Activated CD4-positive, alpha-beta memory T cell treated with anti-CD3 and anti-CD28 coated beads, Interleukin-2, amount 10 ng/mL, durations not matched to agents 7 days and 5 days (primary cell): Measurements from ENCODE around the gene LMBRD2. TPM values are rescaled to one million over a fixed set of nuclear protein-coding genes. Genes with fewer than 3 reads are reported as not detected.

Source experiments
- CTCF ChIA-PET: fragments of 350-600 bp; sonication (Branson Sonifier 250); formaldehyde crosslinking; loops from one replicate; lab custom pipeline; 2021; ENCODE audit warnings: antibody characterized with exemption, inconsistent platforms; lab: Charles Lee
- POLR2A ChIA-PET: fragments of 350-600 bp; sonication (Branson Sonifier 250); formaldehyde crosslinking; loops from one replicate; lab custom pipeline; 2021; ENCODE audit warnings: antibody characterized with exemption; lab: Charles Lee
- DNase-seq: peaks from one replicate; pipeline ENCODE4 v3.0.0-alpha.2; 2020
- H3K27ac Mint-ChIP-seq: one replicate; pipeline ENCODE4 v1.8.0; 2021; ENCODE audit warnings: mild to moderate bottlenecking, mixed read lengths
- H3K27me3 Mint-ChIP-seq: one replicate; pipeline ENCODE4 v1.8.0; 2021; ENCODE audit warnings: mixed read lengths
- H3K36me3 Mint-ChIP-seq: one replicate; pipeline ENCODE4 v1.8.0; 2021; ENCODE audit warnings: low read depth, mixed read lengths
- H3K4me1 Mint-ChIP-seq: one replicate; pipeline ENCODE4 v1.8.0; 2021; ENCODE audit warnings: mixed read lengths
- H3K4me3 Mint-ChIP-seq: one replicate; pipeline ENCODE4 v1.8.0; 2021; ENCODE audit warnings: mild to moderate bottlenecking, mixed read lengths
- H3K9me3 Mint-ChIP-seq: one replicate; pipeline ENCODE4 v1.8.0; 2021; ENCODE audit warnings: mixed read lengths
- total RNA-seq, 2 experiments: library from RNA; stranded (reverse); gene quantifications; one replicate each; pipeline ENCODE4 v1.2.3, GENCODE V29; 2021

Gene LMBRD2
- total RNA-seq, 2 experiments from 2014 or later: 13.2 to 14.4 TPM

GRCh38 chr5:36073595-36074216 lies 78.0 kb downstream of the LMBRD2 start:
- no peaks in the 10 kb centered on the region for H3K9me3 Mint-ChIP-seq
- no peak overlapping the region for H3K4me3 Mint-ChIP-seq
- POLR2A ChIA-PET: no interaction called here
- CTCF ChIA-PET: interaction anchor here (1.5 to 3.7 kb wide), 4 partner anchors 16 to 168 kb away, joined by 3 to 14 read pairs (median 8); partner anchors contain the start of genes LMBRD2, NADK2 and SKP2
- H3K27me3 Mint-ChIP-seq: peaks cover 32% of the 10 kb centered on the region
- no peak for DNase-seq
- peaks cover 14% of the 10 kb centered on the region for H3K4me1 Mint-ChIP-seq
- H3K27ac Mint-ChIP-seq: no peak overlapping the region
- no peaks in the 10 kb centered on the region for H3K36me3 Mint-ChIP-seq

DNA sequence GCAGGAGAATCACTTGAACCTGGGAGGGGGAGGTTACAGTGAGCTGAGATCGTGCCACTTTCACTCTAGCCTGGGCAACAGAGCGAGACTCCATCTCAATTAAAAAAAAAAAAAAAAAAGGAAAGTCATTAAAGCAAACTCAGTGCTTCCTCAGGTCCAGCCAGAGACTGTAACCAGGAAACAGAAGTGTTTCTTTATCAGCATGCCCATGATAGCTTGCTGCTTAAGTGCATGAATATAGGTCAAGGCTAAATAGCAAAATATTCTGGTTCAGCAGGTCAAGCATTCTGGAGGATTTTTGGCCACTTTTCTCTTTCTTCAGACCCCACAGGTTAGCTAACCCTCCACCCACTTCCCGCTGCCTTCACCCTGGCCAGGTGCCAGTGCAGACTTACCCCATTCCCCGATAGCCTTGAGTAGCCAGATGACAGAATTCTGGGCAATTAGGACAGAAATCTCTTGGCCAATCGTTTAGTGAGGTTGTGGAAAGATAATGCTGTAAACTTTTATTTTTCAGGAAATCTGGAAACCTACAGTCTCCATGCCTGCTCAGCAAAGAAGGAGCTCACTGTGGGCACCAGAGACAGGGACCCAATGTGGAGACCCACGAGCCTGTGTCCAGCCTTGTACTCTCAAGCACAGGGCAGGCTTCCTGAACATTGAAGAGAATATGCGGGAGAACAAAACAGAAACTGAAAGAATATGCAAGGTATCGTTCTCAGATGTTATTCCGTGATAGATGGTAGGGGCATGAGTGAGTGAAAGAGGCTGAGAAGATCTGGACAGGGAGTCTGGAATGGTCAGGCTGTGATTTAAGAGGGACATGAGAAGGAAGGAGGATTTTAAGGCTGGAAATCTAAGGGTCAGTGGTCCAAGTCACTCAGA lies 80.8 kb downstream of the LMBRD2 start:
- Mint-ChIP-seq H3K4me1 (peaks cover 16% of the 10 kb centered on the region), H3K36me3 (no peaks in the 10 kb centered on the region), H3K4me3 (peak overlapping the region; percentile 72), H3K9me3 (no peaks in the 10 kb centered on the region), H3K27ac (no peak overlapping the region), H3K27me3 (peaks cover 31% of the 10 kb centered on the region)
- CTCF ChIA-PET: interaction anchor here (1.3 to 3.7 kb wide), 3 partner anchors 8 to 235 kb away, joined by 3 to 14 read pairs (median 8); partner anchors contain the start of genes LMBRD2 and SKP2
- no peak for DNase-seq
- POLR2A ChIA-PET: interaction anchor here (1.1 kb wide), 1 partner anchor 170 kb away, joined by 3 read pairs; the partner anchor contains the start of gene NADK2

GRCh38 chr5:36068751-36069281 lies 82.9 kb downstream of the LMBRD2 start:
- DNase-seq: no peak

GRCh38 chr5:36066540-36067210 lies 85.0 kb downstream of the LMBRD2 start, which contains the start of gene UGT3A2:
TSS of gene UGT3A2 (minus strand) at chr5:36066882. CDS start at chr5:36066789, 93 bp downstream.
- Mint-ChIP-seq H3K9me3 (no peaks in the 10 kb centered on the region), H3K4me3 (no peak within 1 kb of the TSS), H3K4me1 (peaks cover 11% of the 10 kb centered on the region), H3K36me3 (no peaks in the 10 kb centered on the region), H3K27me3 (peaks cover 38% of the 10 kb centered on the region), H3K27ac (no peak within 1 kb of the TSS)
- CTCF ChIA-PET: interaction anchor here (3.4 kb wide), 1 partner anchor 13 kb away, joined by 16 read pairs; no protein-coding TSS in a partner anchor
- DNase-seq: no peak
- POLR2A ChIA-PET: no interaction called here

More at GRCh38 chr5:36068751-36069281, 82.9 kb downstream of the LMBRD2 start:
- H3K36me3 Mint-ChIP-seq: no peaks in the 10 kb centered on the region
- peaks cover 40% of the 10 kb centered on the region for H3K27me3 Mint-ChIP-seq
- peaks cover 16% of the 10 kb centered on the region for H3K4me1 Mint-ChIP-seq
- no peak overlapping the region for H3K4me3 Mint-ChIP-seq
- no peaks in the 10 kb centered on the region for H3K9me3 Mint-ChIP-seq
- no peak overlapping the region for H3K27ac Mint-ChIP-seq
- ChIA-PET CTCF (interaction anchor here (1.3 kb wide), 1 partner anchor 11 kb away, joined by 7 read pairs; no protein-coding TSS in a partner anchor), POLR2A (no interaction called here)

- Mint-ChIP-seq H3K9me3 (no peaks in the 10 kb centered on the region), H3K27me3 (peaks cover 38% of the 10 kb centered on the region), H3K4me3 (no peak overlapping the region), H3K36me3 (no peaks in the 10 kb centered on the region), H3K4me1 (peaks cover 5% of the 10 kb centered on the region), H3K27ac (no peak overlapping the region)
- ChIA-PET CTCF (interaction anchor here (3.4 kb wide), 1 partner anchor 13 kb away, joined by 16 read pairs; no protein-coding TSS in a partner anchor), POLR2A (no interaction called here)
- no peak for DNase-seq
Observed at GRCh38 chr5:36066001-36066539, 85.6 kb downstream of the LMBRD2 start.

DNA sequence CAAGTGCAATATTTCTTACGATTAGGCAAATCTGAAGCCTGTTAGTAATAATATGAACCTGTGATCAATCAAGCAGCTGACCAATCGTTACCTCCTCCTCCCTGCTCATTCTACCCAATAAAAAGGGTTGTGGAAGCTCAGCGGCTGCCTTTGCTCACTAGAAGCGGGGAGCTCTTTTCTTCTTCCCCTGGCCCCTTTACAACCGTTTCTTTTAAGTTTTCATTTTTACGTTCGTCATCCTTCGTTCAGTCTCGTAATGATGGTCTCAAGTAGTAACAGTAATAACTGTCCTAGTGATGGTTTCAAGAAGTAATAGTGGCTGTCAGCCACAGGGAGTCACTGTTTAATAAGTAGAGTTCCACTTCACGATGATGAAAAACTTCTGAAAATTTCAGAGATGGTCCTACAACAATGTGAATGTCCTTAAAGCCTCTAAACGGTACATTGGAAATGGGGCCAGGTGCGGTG lies 91.2 kb downstream of the LMBRD2 start:
- Mint-ChIP-seq H3K27me3 (peaks cover 28% of the 10 kb centered on the region), H3K36me3 (no peaks in the 10 kb centered on the region), H3K9me3 (no peaks in the 10 kb centered on the region), H3K4me1 (peaks cover 2% of the 10 kb centered on the region), H3K4me3 (no peak overlapping the region), H3K27ac (no peak overlapping the region)
- ChIA-PET CTCF (no interaction called here), POLR2A (no interaction called here)
- no peak for DNase-seq

DNA sequence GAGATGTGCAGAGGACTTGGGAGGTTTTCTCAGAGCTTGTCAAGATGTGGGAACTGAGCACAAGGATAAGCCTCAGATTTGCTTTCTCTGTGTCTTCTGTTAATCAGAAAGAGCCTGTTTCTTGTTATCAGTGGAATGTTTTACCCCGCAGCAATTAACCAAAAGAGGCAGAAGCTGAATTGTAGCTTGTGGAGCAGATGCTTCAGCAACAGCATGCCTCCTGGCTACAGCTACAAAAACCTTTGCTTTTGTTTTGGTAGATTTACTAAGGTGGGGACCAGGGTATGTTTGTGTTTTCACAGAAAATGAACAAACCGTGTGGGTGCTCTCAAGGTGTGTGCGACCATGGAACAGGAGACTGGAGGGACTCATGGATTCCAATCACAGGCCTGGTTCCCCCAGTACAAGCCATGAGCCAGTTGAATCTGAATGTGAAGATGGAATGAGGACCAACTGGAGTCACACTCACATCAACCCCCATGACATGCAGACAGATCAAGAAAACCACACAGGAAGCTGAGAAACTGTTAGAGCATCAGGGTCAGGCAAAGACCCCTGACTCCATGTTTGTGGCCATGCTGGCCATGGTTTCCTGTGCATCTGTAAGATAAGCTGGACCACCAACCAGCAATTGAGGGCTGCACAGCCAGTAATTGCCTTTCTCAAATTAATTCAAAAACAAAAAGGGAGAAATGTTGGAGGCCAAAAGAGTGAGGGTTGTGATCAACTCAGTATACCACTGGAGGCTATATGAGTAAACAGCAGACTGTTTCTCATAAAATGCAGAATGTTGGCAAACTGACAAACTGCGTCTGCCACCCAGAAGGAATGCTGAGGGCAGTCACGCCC lies 91.9 kb downstream of the LMBRD2 start:
- no peak for DNase-seq
- Mint-ChIP-seq H3K36me3 (no peaks in the 10 kb centered on the region), H3K27ac (no peak overlapping the region), H3K27me3 (peaks cover 24% of the 10 kb centered on the region), H3K4me3 (no peak overlapping the region), H3K9me3 (no peaks in the 10 kb centered on the region), H3K4me1 (peaks cover 2% of the 10 kb centered on the region)
- CTCF ChIA-PET: no interaction called here
- POLR2A ChIA-PET: no interaction called here

DNA sequence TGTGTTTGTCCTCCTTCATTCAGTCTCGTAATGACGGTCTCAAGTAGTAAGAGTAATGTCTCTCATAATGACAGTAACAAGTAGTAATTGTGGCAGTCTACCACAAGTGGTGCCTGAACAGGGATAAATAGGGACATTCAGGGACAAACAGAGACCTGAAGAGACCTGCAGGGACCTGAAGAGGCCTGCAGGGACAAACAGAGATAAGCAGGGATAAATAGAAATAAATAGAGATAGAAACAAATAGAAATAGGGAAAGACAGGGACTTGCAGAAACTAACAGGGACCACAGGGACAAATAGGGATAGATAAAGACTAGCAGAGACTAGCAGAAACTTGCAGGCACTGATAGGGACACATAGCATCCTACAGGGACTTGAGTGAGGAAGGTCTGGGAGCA lies 92.9 kb downstream of the LMBRD2 start:
- peaks cover 2% of the 10 kb centered on the region for H3K4me1 Mint-ChIP-seq
- no peak overlapping the region for H3K4me3 Mint-ChIP-seq
- H3K9me3 Mint-ChIP-seq: no peaks in the 10 kb centered on the region
- DNase-seq: no peak
- peaks cover 23% of the 10 kb centered on the region for H3K27me3 Mint-ChIP-seq
- H3K36me3 Mint-ChIP-seq: no peaks in the 10 kb centered on the region
- POLR2A ChIA-PET: no interaction called here
- H3K27ac Mint-ChIP-seq: no peak overlapping the region
- CTCF ChIA-PET: no interaction called here

- CTCF ChIA-PET: no interaction called here
- Mint-ChIP-seq H3K36me3 (no peaks in the 10 kb centered on the region), H3K27me3 (peaks cover 31% of the 10 kb centered on the region), H3K27ac (no peak overlapping the region), H3K4me3 (no peak overlapping the region), H3K4me1 (peaks cover 2% of the 10 kb centered on the region), H3K9me3 (no peaks in the 10 kb centered on the region)
- POLR2A ChIA-PET: no interaction called here
- DNase-seq: no peak
Observed at GRCh38 chr5:36057386-36057785, 94.3 kb downstream of the LMBRD2 start.

GRCh38 chr5:36056422-36056821 lies 95.3 kb downstream of the LMBRD2 start:
- peaks cover 33% of the 10 kb centered on the region for H3K27me3 Mint-ChIP-seq
- peaks cover 2% of the 10 kb centered on the region for H3K4me1 Mint-ChIP-seq
- no peaks in the 10 kb centered on the region for H3K9me3 Mint-ChIP-seq
- ChIA-PET POLR2A (no interaction called here), CTCF (no interaction called here)
- H3K27ac Mint-ChIP-seq: no peak overlapping the region
- H3K4me3 Mint-ChIP-seq: no peak overlapping the region
- no peaks in the 10 kb centered on the region for H3K36me3 Mint-ChIP-seq
- DNase-seq: no peak

DNA sequence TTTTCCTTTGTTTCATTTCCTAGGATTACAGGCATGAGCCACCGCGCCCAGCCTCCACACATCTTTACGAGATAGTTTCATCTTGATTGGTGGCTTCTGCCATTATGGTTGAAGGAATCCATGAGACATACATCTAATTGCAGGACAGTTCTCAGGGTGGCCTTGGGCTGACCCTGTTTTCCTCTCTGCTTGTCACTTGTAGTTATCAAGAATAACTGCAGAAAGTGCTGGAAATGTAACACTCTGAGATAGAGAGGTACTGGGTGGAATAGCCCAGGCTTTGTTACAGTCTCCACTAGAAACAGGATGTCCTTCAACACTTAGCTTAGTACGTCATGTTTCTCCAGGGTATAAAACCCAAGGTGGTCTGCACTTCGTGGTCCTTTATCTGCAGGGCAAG lies 95.7 kb downstream of the LMBRD2 start:
- no peak for DNase-seq
- no peaks in the 10 kb centered on the region for H3K9me3 Mint-ChIP-seq
- H3K4me3 Mint-ChIP-seq: no peak overlapping the region
- ChIA-PET CTCF (no interaction called here), POLR2A (no interaction called here)
- H3K36me3 Mint-ChIP-seq: no peaks in the 10 kb centered on the region
- peaks cover 33% of the 10 kb centered on the region for H3K27me3 Mint-ChIP-seq
- H3K27ac Mint-ChIP-seq: no peak overlapping the region
- peaks cover 2% of the 10 kb centered on the region for H3K4me1 Mint-ChIP-seq
